SK-N-SH treated with all-trans-retinoic acid at 6 μM for 48 hours (cell line): ENCODE data around the gene CARD9.
"Not testable (repeated sequence)": the region's sequence is repeated elsewhere in the genome, so short reads cannot be mapped to it uniquely, and the experiment has no call there.

Experiments
- ATAC-seq: fragments of 200-7000 bp; cut with Tn5 transposase; 3 replicates; pipeline ENCODE4 v1.9.1; 2020; ENCODE audit warnings: mild to moderate bottlenecking, moderate library complexity
- CREB5 ChIP-seq: fragments of 250-450 bp; sonication (Bioruptor Pico); IDR thresholded peaks from 2 replicates; pipeline ENCODE4 v1.5.1; 2020; ENCODE audit warnings: low read depth, mild to moderate bottlenecking, moderate library complexity
- CSRNP3 ChIP-seq: fragments of 250-450 bp; sonication (Bioruptor Pico); IDR thresholded peaks from 2 replicates; pipeline ENCODE4 v1.5.1; 2021; ENCODE audit warnings: mild to moderate bottlenecking, moderate library complexity
- ESRRG ChIP-seq: fragments of 250-450 bp; sonication (Bioruptor Pico); IDR thresholded peaks from 2 replicates; pipeline ENCODE4 v1.6.1; 2021; ENCODE audit warnings: mild to moderate bottlenecking
- OSR1 ChIP-seq: fragments of 250-450 bp; sonication (Bioruptor Pico); IDR thresholded peaks from 2 replicates; pipeline ENCODE4 v1.8.0; 2022; ENCODE audit warnings: moderate library complexity, mild to moderate bottlenecking, inconsistent platforms
- PATZ1 ChIP-seq: fragments of 250-450 bp; sonication (Bioruptor Pico); IDR thresholded peaks from 2 replicates; pipeline ENCODE4 v1.8.0; 2020; ENCODE audit warnings: mild to moderate bottlenecking, moderate library complexity, borderline replicate concordance
- POU6F1 ChIP-seq: fragments of 250-450 bp; sonication (Bioruptor Pico); IDR thresholded peaks from 2 replicates; pipeline ENCODE4 v1.8.0; 2021; ENCODE audit warnings: low read depth, mild to moderate bottlenecking, moderate library complexity, borderline replicate concordance
- PPARA ChIP-seq: fragments of 250-450 bp; sonication (Bioruptor Pico); IDR thresholded peaks from 2 replicates; pipeline ENCODE4 v1.5.0; 2020; ENCODE audit warnings: mild to moderate bottlenecking, borderline replicate concordance
- SNAI2 ChIP-seq: fragments of 250-450 bp; sonication (Bioruptor Pico); IDR thresholded peaks from 2 replicates; pipeline ENCODE4 v1.5.0; 2020; ENCODE audit warnings: mild to moderate bottlenecking, moderate library complexity
- TCF4 ChIP-seq: fragments of 250-450 bp; sonication (Bioruptor Pico); IDR thresholded peaks from 2 replicates; pipeline ENCODE4 v1.8.0; 2021; ENCODE audit warnings: mild to moderate bottlenecking, moderate library complexity, borderline replicate concordance
- ZFP3 ChIP-seq: fragments of 250-450 bp; sonication (Bioruptor Pico); IDR thresholded peaks from 2 replicates; pipeline ENCODE4 v1.5.0; 2020; ENCODE audit warnings: mild to moderate bottlenecking, moderate library complexity
- ZNF565 ChIP-seq: fragments of 450-650 bp; formaldehyde crosslinking; conservative IDR thresholded peaks from 2 replicates; pipeline ENCODE4 v1.5.0; 2020; ENCODE audit warnings: low read depth, mild to moderate bottlenecking, moderate library complexity

Gene CARD9

GRCh38 chr9:136410500-136411287 lies 37.2 kb upstream of the CARD9 start, which contains the start of the genes ENTR1 and PMPCA:
Gene ENTR1 (minus strand): TSS chr9:136410614. CDS start chr9:136410397, 217 bp downstream.
Gene PMPCA (plus strand): TSS chr9:136410658. CDS start chr9:136410669, 11 bp downstream.
- TF ChIP-seq PATZ1 (CRISPR knock-in tag) (0 out of 2 replicates have a peak, but pooled peaks have one; percentile 18), SNAI2 (no peak)
- TF ChIP-seq, all 23 proteins: peak for 1
- peak; percentile 85 for ATAC-seq

GRCh38 chr9:136409557-136410455 lies 36.3 kb upstream of the CARD9 start:
- peak; percentile 71 for ATAC-seq
- TF ChIP-seq ZNF565 (no peak), ZFP3 (no peak), PATZ1 (CRISPR knock-in tag) (no peak), CSRNP3 (CRISPR knock-in tag) (no peak), PPARA (CRISPR knock-in tag) (no peak)

- no peak for TF ChIP-seq ESRRG
- TF ChIP-seq TCF4 (CRISPR knock-in tag): no peak
- no peak for TF ChIP-seq PATZ1 (CRISPR knock-in tag)
- no peak for TF ChIP-seq POU6F1
- TF ChIP-seq OSR1 (CRISPR knock-in tag): no peak
- TF ChIP-seq CREB5 (CRISPR knock-in tag): no peak
- ATAC-seq: no peak
Measured at GRCh38 chr9:136407911-136408310, 34.4 kb upstream of the CARD9 start.

- ATAC-seq: not testable (repeated sequence)
Measured at GRCh38 chr9:136407061-136407460, 33.6 kb upstream of the CARD9 start.

GRCh38 chr9:136405904-136406303 lies 32.4 kb upstream of the CARD9 start:
- not testable (repeated sequence) for ATAC-seq
